HepG2 (cell line): ENCODE data around the gene BRMS1. TPM values are rescaled to one million over a fixed set of nuclear protein-coding genes. Genes with fewer than 3 reads are reported as not detected.

ENCODE experiments used
- ARNT2 ChIP-seq: sonication (generic); formaldehyde crosslinking; IDR thresholded peaks from 2 replicates; pipeline ENCODE4 v1.8.0; 2022; ENCODE audit warnings: mild to moderate bottlenecking, low read depth, missing genetic modification reagents, moderate library complexity
- ATAD3A ChIP-seq: sonication (generic); formaldehyde crosslinking; IDR thresholded peaks from 2 replicates; pipeline ENCODE4 v1.4.0; 2020; ENCODE audit warnings: missing genetic modification reagents
- ATF5 ChIP-seq: sonication (generic); formaldehyde crosslinking; IDR thresholded peaks from 2 replicates; pipeline ENCODE4 v1.4.0; 2020; ENCODE audit warnings: mild to moderate bottlenecking, low read depth, missing genetic modification reagents
- CCDC6 ChIP-seq: sonication (generic); formaldehyde crosslinking; IDR thresholded peaks from 2 replicates; pipeline ENCODE4 v1.8.1; 2022; ENCODE audit warnings: mild to moderate bottlenecking, missing genetic modification reagents, moderate library complexity
- CHCHD3 ChIP-seq: sonication (generic); formaldehyde crosslinking; IDR thresholded peaks from 2 replicates; pipeline ENCODE4 v1.8.0; 2022; ENCODE audit warnings: mild to moderate bottlenecking, missing genetic modification reagents, moderate library complexity
- GFI1 ChIP-seq: sonication (generic); formaldehyde crosslinking; IDR thresholded peaks from 2 replicates; pipeline ENCODE4 v1.5.0; 2020; ENCODE audit warnings: missing genetic modification reagents, mild to moderate bottlenecking, borderline replicate concordance
- KDM4B ChIP-seq: sonication (generic); formaldehyde crosslinking; IDR thresholded peaks from 2 replicates; pipeline ENCODE4 v1.4.0; 2020; ENCODE audit warnings: missing genetic modification reagents
- KDM6A ChIP-seq: IDR thresholded peaks from 2 replicates; pipeline ENCODE4 v1.6.1; 2016; ENCODE audit warnings: low read depth
- LCORL ChIP-seq, 2 experiments: fragments of 450-650 bp in 1 of 2; sonication (generic) in 1 of 2; formaldehyde crosslinking in 1 of 2; IDR thresholded peaks; 2 replicates each; pipeline versions ENCODE4 v1.5.0 to v1.6.1; 2017 to 2020; ENCODE audit warnings: antibody characterized with exemption in 1 of 2, missing genetic modification reagents in 1 of 2
- PRDM15 ChIP-seq: sonication (generic); formaldehyde crosslinking; IDR thresholded peaks from 2 replicates; pipeline ENCODE4 v1.4.0; 2020; ENCODE audit warnings: missing genetic modification reagents
- RCOR2 ChIP-seq: IDR thresholded peaks from 2 replicates; pipeline ENCODE4 v1.6.1; 2016; ENCODE audit warnings: missing biosample characterization, missing genetic modification reagents
- SUZ12 ChIP-seq: fragments of 150-350 bp; IDR thresholded peaks from 2 replicates; pipeline ENCODE4 v1.6.1; 2014; ENCODE audit warnings: low read depth, low read length
- U2AF2 ChIP-seq: fragments of 200-400 bp; formaldehyde crosslinking; IDR thresholded peaks from 2 replicates; pipeline ENCODE4 v1.6.1; 2017; ENCODE audit warnings: low read depth, mild to moderate bottlenecking, low read length
- ZBTB46 ChIP-seq: sonication (generic); formaldehyde crosslinking; IDR thresholded peaks from 2 replicates; pipeline ENCODE4 v1.4.0; 2020; ENCODE audit warnings: mild to moderate bottlenecking, missing genetic modification reagents, borderline replicate concordance
- ZFP41 ChIP-seq: sonication (generic); formaldehyde crosslinking; IDR thresholded peaks from 2 replicates; pipeline ENCODE4 v1.4.0; 2020; ENCODE audit warnings: mild to moderate bottlenecking, missing genetic modification reagents, borderline replicate concordance
- ZIK1 ChIP-seq: sonication (generic); formaldehyde crosslinking; IDR thresholded peaks from 2 replicates; pipeline ENCODE4 v1.5.0; 2020; ENCODE audit warnings: mild to moderate bottlenecking, low read depth, missing genetic modification reagents, borderline replicate concordance
- ZNF121 ChIP-seq: sonication (generic); formaldehyde crosslinking; IDR thresholded peaks from 2 replicates; pipeline ENCODE4 v1.5.0; 2020; ENCODE audit warnings: mild to moderate bottlenecking, missing genetic modification reagents
- ZNF205 ChIP-seq: IDR thresholded peaks from 2 replicates; pipeline ENCODE4 v1.6.1; 2018; ENCODE audit warnings: missing biosample characterization, missing genetic modification reagents
- ZNF260 ChIP-seq: sonication (generic); formaldehyde crosslinking; IDR thresholded peaks from 2 replicates; pipeline ENCODE4 v1.4.0; 2020; ENCODE audit warnings: missing genetic modification reagents, low read depth, mild to moderate bottlenecking, borderline replicate concordance
- ZNF343 ChIP-seq: sonication (generic); formaldehyde crosslinking; IDR thresholded peaks from 2 replicates; pipeline ENCODE4 v1.4.0; 2020; ENCODE audit warnings: mild to moderate bottlenecking, missing genetic modification reagents
- ZNF691 ChIP-seq: sonication (generic); formaldehyde crosslinking; IDR thresholded peaks from 2 replicates; pipeline ENCODE4 v1.4.0; 2020; ENCODE audit warnings: missing genetic modification reagents, low read depth, mild to moderate bottlenecking, borderline replicate concordance
- polyA plus RNA-seq, 8 experiments: library from polyadenylated mRNA; depleted of rRNA in 3 of 8; stranded (reverse) in 7 of 8; unstranded in 1 of 8; fragments of >200 nt; fragmentation: Illumina TruSeq in 4 of 8; extraction: Trizol in 4 of 8; gene quantifications; 2 replicates each; pipeline versions ENCODE4 v1.2.1 to v1.2.3, GENCODE V29; 2011 to 2016; ENCODE audit warnings: low read depth in 4 of 8, missing spikeins in 1 of 8, mixed read lengths in 1 of 8; ENCODE audit not compliant: insufficient read depth in 1 of 8
- total RNA-seq, 5 experiments: library from RNA; depleted of rRNA; stranded (reverse); fragments of >200 nt; fragmentation: Illumina TruSeq; extraction: Trizol; gene quantifications; 2 replicates each; pipeline ENCODE4 v1.2.3, GENCODE V29; 2016; ENCODE audit warnings: low read depth in 1 of 5

The BRMS1 gene
- total and polyA plus RNA-seq, 2 of the 13 experiments (the other 11 are each of a cell fraction or from before 2014, with no cell fraction given) = 15.8 to 55.7 TPM

- peak; percentile 66; the same call in 1 of the 2 replicates for TF ChIP-seq ARNT2
- TF ChIP-seq ATAD3A (CRISPR knock-in tag) = no peak
- TF ChIP-seq PRDM15 = 0 out of 2 replicates have a peak, but pooled peaks have one; percentile 7
- TF ChIP-seq ZNF691 (CRISPR knock-in tag) = no peak
- TF ChIP-seq ZBTB46 (CRISPR knock-in tag) = no peak
- TF ChIP-seq LCORL (IDR thresholded peaks at IDR 0.05) = no peak
- peak; percentile 47; the same call in 1 of the 2 replicates for TF ChIP-seq LCORL (CRISPR knock-in tag; IDR thresholded peaks at IDR 0.05)
- TF ChIP-seq ZNF343 (CRISPR knock-in tag) = no peak
- TF ChIP-seq ZFP41 (CRISPR knock-in tag) = no peak
- TF ChIP-seq U2AF2 = no peak
- no peak for TF ChIP-seq ATF5 (CRISPR knock-in tag)
- peak; percentile 78; the same call in 1 of the 2 replicates for TF ChIP-seq CCDC6 (CRISPR knock-in tag)
- no peak for TF ChIP-seq RCOR2
- TF ChIP-seq KDM6A (CRISPR knock-in tag) = no peak
- no peak for TF ChIP-seq ZNF121 (CRISPR knock-in tag)
- TF ChIP-seq SUZ12 = no peak
- no peak for TF ChIP-seq CHCHD3 (CRISPR knock-in tag)
- peak; percentile 80; the same call in 1 of the 2 replicates for TF ChIP-seq KDM4B (CRISPR knock-in tag)
- TF ChIP-seq ZNF205 (CRISPR knock-in tag) = no peak
- TF ChIP-seq ZNF260 (CRISPR knock-in tag) = no peak
- TF ChIP-seq ZIK1 (CRISPR knock-in tag) = 0 out of 2 replicates have a peak, but pooled peaks have one; percentile 12
- TF ChIP-seq GFI1 (CRISPR knock-in tag) = no peak
These were observed 56.0 kb downstream of the BRMS1 start, which contains the start of gene YIF1A (continued) for GRCh38 chr11:66288671-66289547.
